Left lobe of liver (tissue), 2 donors: Measurements from ENCODE around the gene SGMS1. TPM values are rescaled to one million over a fixed set of nuclear protein-coding genes. Genes with fewer than 3 reads are reported as not detected.

Experiments used
- ATAC-seq: fragments of 200-7000 bp; cut with Tn5 transposase; one replicate; pipeline ENCODE4 v1.9.1; 2020; ENCODE audit warnings: mild to moderate bottlenecking, moderate library complexity
- DNase-seq: peaks from one replicate; pipeline ENCODE4 v3.0.0-alpha.2; 2020; ENCODE audit warnings: low spot score
- total RNA-seq: library from RNA; stranded (reverse); gene quantifications from one replicate; pipeline ENCODE4 v1.2.1, GENCODE V29; 2021
- donor health status: DM: no; HTN: no; CAD: no; lungs with moderate emphysema.
- donor health status: DM: no; HTN: yes; CAD: no.

SGMS1 gene
- total RNA-seq, 1 donor from 2014 or later, result 17.4 TPM

DNA sequence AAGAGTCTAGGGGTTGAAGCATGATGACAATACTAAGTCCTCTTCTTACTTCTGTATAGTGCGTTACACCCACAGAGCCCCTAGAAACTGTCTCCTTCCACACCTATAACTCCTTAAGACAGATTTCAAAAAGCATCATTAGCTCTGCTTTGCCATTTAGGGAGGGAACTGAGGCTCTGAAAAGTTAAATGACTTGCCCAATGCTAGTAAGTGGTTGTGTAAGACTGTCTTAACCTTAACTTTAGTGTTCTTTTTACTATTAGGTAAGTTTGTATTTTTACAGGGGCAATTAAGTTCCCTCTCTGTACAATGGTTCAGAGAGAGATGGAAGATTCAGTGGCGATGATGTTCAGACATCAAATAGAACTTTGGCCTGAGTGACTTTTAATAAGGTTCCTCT is 299.7 kb downstream of the SGMS1 start:
- no peak for ATAC-seq

DNA sequence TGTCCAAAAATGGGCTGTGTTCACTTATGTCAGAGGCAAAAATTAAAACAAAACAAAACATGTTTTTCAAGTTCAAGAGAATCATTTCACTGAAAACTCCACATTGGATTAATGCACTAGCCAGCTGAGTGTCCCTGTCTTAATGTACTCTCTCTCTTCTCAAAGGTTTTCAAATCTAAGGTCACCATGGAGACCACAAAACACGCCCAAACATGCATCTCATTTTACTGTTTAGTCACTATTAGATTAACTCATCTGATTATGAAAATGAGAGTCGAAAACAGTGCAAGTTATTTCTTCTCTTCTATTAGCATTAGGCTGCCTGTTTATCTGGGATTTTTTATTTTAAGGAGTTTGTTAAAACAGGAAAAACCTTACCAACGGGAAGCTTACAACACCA is 301.7 kb downstream of the SGMS1 start:
- ATAC-seq, result no peak
- DNase-seq, result no peak

More for the DNA sequence above, 299.7 kb downstream of the SGMS1 start:
- no peak for DNase-seq

DNA sequence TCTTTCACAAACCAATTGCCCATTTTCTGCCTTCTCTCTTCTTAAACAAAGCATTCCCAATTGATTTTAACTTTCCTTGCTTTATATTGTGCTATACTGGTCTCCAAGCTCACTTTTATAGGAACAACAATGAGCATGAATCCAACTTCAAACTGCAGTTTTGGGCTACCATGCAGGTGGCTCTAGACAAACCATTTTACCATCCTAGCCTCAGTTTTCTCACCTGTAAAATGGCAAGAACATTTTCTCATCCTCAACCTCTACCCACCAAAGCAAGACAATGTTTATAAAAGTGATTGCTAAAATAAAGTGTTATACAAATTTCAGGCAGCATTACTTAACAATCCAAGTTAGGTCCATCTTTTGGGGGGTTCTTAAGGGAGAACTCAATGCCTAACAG is 305.6 kb downstream of the SGMS1 start:
- no peak for ATAC-seq
- DNase-seq, result no peak

DNA sequence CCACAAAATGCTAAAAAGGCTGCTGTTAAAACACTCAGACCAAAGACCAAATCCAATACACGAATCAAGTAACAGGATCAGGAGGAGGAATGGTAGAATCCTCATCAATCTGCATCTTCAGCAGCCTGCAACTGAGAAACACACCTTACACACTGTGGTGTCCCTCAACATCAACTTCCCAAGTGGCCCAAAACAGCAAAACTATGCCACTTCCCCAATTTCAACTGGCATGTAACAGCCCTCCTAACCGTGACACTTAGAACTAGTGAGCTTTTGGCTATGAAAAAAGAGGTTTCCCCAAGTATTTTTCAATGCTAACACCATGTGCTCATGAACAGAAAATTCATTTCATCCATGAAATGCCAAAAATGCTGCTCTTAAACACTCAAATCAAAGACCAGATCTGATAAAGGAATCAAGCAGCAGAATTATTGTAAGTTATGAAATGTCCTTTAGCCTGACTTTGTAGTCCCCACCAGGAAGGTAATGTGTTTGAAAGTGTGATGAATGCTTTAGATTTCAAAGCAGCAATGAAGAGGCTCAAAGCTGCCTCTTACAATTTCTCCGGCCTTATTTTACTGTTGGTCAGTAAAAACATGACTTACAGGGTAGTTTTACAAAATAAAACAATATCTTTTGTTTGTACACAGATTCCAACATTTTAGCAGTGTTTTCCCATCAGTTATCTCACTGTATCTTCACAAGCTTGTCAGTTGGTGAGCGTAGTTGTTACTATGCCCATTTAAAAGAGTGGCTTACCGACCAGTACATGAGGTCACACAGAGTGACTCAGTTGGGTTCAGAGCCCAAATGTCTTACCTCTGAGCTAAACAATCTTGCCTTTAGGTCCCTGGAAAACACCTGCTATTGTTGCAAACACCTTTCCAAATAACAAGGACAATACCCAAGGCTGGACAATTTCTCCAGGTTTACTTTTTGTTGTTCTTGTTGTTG is 306.8 kb downstream of the SGMS1 start:
- ATAC-seq (no peak), DNase-seq (no peak)

DNA sequence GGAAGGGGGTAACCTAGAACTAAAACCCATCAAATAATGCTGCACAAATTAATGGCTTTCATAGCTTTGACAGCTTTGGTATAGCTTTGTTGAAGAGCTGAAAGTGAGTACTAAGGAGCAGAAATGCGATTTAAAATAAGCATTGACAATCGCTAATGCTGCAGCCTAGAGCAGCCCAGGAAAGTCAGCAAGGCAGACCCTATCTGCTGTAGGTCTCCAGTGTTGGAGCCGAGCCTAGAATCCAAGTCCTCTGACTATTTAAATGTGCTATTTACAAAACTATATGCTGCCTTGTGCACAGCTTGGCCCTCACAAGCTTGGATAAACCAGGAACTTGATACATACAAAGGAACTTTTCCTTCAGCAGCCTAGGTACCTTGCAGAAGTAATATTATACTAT is 307.6 kb downstream of the SGMS1 start:
- DNase-seq (no peak), ATAC-seq (no peak)

DNA sequence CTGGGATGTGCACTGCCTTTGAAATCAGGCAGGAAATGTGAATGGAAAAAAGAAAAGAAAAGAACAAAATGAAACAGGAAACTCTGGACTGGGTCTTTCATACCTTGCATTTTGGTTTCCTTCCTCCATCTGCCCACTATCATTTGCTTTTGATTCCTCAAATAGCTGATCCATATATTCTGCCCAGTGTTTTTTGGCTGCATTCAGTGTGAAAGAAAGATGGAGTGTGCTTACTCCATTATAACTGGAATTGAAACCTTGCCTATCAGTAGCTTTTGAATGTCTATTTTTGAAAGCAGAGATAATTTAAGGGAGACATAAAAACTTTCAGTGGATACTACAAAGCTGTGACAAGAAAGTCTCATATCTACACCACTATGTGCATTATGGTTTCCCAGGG is 308.3 kb downstream of the SGMS1 start:
- ATAC-seq, result no peak

DNA sequence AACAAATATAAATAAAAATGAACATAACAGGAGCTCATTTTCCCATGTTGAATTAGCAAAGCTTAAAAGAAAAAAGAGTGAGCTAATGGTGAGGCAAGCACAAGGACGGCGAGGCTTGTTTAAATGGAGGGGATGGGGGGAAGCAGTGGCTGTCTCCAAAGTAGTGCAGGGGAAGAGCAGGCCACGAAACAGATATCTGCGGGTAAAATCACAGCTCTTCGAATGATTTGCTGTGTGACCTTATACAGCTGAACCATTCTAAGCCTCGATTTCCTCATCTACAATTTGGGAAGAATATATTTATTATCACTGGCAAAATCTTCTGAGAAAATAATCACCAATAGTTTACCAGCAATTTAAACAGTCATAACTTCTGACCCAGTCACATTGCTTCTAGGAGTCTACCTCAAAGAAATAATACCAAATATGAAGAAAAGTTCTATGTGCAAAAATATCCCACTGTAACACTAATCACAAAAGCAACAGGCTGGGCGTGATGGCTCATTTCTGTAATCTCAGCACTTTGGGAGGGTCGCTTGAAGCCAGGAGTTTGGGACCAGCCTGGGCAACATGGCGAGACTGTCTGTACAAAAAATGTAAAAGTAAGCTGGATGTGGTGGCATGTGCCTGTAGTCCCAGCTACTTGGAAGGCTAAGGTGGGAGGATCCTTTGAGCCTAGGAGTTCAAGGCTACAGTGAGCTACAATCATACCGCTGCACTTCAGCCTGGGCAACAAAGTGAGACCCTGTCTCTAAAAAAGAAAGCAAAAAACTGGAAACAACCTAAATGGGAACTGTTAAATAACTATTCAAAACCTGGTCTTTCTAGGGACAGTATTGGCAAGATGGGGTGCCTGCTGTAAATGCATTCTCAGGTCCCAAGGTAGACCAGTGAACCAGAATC is 309.3 kb downstream of the SGMS1 start:
- no peak for DNase-seq
- no peak for ATAC-seq

More for the DNA sequence above, 308.3 kb downstream of the SGMS1 start:
- DNase-seq, result no peak

DNA sequence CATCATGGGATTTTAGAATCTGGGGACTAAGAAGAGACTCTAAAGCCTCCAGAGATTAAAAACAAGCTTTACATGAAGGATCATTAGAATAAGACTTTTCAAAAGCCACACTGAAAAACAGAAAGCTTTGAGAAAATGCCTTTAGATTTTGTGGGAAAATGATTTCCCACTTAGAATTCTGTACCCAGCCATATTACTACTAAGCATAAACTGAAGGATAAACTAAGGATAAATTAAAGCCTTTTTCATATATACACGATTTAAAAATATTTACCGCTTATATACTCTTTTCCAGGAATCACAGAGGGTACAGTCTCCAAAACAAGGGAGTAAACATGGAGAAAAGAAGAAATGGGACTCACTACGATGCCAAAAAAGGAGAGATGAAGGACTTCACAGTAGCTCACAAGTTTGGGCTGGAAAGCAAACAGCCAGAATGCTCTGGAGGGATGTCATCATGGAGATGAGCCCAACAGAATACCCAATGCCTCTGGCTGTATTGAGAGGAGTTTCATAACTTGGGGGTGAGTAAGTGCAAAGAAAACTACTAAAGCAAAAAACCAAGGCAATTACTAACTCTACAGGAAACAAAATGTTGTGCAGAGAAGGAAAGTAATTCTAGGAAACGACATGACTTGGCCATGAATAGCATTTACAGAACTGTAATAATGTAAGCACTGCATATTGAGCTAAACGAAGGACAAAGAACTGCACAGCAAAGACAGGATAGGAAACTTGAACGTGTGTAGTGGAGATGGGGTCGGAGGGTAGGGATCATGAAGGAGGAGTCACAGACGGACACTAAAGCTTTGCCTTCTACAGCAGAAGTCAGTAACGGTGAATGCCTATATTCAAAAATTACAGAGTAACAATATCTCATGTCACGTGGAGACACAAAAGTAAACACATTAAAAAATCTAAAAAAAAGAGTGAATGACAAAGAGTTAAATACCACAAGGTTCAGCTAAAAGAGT is 311.0 kb downstream of the SGMS1 start:
- DNase-seq, result no peak
- no peak for ATAC-seq

DNA sequence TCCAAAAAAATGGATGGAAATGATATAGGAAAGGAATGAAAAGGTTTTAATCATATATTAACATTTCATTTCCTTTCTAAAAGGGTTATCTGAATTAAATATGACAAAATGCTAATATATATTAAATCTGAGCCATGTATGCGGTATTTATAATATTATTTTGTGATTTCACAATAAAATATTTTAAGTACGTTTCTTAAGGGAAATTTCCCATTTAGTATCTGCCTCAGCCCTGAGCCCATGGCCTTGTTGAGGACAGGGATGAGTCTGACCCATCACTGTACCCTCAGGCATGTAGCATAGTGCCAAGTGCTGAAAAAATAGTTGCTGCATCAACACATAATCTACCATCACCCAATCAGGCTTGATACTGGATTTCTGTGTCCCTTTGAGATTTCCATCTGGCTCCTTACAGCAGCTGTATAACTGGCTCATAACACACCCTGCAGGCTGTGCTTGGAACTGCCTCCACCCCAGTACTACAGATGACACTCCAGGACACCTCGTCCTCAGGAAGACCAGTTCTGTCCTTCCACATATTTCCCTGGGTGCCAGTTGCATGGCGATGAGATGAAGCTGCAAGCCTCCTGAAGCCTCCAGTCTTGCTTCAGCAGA is 313.1 kb downstream of the SGMS1 start:
- peak; percentile 86 for ATAC-seq
- DNase-seq, result no peak

DNA sequence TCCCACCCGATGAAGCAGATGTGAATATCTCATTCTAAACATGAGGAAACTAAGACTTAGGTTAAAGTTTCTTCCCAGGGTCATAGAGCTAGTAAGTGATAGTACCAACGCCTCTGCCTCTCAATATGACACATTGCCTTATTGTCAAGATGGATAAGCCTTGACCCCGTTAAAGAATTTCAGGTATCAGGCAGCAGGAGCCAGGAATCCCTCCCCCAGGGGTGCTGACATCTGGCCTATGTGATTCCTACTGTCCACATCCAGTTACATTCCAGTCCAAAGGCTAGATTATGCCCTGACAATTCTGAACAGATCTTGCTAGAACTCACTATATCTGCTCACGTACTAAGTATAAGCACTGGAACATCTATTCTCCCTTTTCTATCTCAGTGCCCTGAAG is 314.4 kb downstream of the SGMS1 start:
- DNase-seq (no peak), ATAC-seq (no peak)

DNA sequence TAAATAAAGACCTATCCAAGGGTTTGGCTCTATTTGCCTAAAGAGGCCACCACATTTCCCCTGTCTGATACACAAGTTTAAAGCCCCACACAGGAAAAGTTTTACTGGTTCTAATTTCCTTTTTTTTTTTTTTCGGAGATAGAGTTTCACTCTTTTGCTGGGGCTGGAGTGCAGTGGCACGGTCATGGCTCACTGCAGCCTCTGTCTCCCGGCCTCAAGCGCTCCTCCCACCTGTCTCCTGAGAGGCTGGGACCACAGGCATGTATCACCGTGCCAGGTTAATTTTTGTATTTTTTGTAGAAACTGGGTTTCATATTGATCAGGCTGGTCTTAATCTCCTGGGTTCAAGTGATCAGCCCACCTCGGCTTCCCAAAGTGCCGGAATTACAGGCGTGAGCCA is 319.1 kb downstream of the SGMS1 start:
- DNase-seq, result no peak
- no peak for ATAC-seq

DNA sequence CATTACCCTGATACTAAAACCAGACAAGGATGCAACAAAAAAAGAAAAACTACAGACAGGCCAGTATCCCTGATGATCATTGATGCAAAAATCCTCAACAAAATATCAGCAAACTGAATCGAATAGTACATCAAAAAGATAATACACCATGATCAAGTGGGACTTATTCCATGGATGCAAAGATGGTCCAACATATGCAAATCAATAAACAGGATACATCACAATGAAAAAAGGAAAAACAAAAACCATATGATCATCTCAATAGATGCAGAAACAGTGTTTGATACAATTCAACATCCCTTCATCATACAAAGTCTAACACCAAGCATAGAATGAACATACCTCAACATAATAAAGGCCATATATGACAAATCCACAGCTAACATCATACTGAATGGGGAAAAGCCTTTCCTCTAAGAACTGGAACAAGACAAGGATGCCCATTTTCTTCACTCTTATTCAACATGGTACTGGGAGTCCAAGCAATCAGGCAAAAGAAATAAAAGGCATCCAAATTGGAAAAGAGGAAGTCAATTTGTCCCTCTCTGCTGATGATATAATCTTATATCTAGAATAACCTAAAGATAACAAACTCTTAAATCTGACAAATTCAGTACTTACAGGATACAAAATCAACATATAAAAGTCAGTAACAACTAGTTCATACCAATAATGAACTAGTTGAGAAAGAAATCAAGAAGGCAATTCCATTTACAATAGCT is 323.6 kb downstream of the SGMS1 start:
- no peak for ATAC-seq
- DNase-seq, result no peak

DNA sequence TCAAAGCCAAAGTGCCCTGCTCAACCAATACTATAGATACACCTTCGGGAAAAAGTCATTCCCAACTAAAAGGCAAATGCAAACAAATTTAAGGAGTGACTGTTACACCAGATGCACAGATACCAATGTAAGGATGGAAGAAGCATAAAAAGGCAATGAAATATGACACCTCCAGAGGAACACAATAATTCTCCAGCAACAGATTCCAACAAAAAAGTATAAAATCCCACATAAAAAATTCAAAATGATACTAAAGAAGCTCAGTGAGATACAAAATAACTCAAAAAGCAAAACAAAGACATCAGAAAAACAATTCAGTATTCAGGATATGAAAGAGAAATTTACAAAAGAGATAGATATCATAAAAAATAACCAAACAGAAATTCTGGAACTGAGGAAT is 328.4 kb downstream of the SGMS1 start:
- ATAC-seq, result no peak

DNA sequence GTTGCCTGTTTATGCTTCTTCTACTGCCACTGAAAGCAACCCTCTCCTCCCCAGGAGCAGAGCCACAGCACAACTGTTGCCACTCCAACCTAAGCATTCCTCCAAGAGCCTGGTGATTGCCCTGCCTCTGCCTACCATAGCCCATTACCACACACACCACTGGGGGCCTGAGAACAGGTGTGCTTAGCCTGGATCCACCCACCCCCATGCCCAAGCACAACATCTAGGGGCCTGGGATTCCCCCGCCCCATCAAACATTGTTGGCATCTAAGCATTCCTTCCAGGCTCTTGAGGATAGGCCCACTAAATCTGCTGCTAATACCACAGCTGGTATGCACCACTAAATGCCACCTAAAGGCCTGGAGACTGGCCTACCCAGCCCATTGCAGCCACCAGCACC is 329.2 kb downstream of the SGMS1 start:
- no peak for ATAC-seq
- DNase-seq, result no peak

More for the DNA sequence above, 328.4 kb downstream of the SGMS1 start:
- no peak for DNase-seq

DNA sequence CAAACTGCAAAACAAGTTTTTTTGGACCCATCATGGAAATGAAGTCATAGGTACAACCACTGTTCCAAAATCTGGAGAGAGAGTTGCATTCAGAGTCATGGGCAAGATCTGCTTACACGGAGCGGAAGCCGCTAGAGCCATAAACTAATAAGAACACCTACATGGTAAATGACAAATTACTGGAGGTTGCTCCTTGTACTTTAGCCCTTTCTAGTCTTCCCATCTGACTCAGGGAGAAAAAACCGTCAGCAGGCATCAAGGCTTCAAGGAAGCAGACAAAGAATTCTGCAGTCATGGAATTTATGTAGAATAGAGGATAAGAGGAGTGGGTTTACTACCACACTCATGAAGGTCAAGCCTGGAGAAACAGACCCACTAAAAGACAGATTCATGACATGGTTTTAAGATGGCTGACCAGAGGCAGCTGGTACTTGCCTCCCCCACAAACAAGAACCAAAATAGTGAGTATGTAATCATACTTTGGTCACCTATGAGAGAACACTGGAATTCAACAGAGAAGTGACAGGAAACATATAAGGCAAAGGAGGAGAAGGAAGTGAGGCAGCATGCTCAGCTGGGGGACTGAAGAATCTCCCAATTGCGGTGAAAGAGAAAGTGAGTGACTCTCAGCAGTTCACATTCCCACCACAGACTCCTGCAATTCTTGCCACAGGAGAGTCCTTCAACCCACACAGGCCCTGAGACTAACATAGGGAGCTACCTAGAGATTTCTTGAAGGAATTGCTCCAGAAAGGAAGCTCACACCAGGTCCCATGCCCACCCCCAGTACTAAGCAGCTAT is 330.0 kb downstream of the SGMS1 start:
- DNase-seq, result no peak
- ATAC-seq, result no peak

DNA sequence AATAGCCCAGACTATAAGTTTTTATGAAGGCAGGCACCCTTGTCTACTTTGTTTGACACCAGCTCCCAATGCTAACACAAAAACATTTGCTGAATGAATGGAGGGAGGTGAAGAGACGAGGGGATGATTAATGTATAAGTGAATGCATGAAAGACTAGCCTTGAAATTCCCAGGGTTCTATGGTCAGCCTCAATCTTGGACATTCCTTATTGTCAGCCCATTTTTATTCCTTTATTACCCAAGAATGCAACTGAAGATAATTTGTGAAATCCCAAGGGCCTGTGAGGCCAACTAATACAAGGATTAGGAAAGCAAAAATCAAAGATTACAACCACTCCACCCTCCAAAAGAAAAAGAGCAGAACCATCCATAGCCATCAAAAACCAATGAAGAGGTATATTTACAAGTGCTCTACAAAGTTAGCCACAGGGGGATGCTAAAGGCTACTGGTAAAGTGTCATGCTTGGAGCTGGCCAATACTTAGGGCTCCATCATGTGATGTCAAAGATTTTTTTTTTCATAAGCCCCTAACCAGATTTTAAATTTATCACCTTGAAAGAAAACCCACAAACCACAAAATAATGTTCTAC is 332.4 kb downstream of the SGMS1 start:
- no peak for DNase-seq

DNA sequence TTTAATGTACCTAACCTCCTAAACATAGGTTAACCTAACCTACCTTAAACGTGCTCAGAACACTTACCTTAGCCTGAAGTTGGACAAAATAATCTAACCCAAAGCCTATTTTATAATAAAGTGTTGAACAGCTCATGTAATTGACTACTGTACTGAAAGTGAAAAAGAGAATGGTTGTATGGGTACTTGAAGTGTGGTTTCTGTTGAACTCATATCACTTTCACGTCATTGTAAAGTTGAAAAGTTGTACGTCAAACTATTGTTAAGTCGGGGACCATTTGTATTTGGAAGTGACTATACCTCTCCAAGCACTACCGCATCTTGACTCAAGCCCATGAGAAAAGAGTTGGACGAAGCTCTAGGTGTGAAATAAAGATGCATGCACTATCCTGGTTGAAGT is 334.6 kb downstream of the SGMS1 start:
- DNase-seq, result no peak
- ATAC-seq, result no peak

More for the DNA sequence above, 332.4 kb downstream of the SGMS1 start:
- peak; percentile 43 for ATAC-seq
